GM23338 (cell line): ENCODE results near the gene C22orf42. TPM values are rescaled to one million over a fixed set of nuclear protein-coding genes. Genes with fewer than 3 reads are reported as not detected.

Experiments used
- ATAC-seq: fragments of 200-7000 bp; cut with Tn5 transposase; 3 replicates; pipeline ENCODE4 v1.9.1; 2020
- DNase-seq: peaks from one replicate; pipeline ENCODE4 v3.0.0-alpha.2; 2015; ENCODE audit warnings: low spot score
- H2AFZ ChIP-seq: fragments of 200-600 bp; sonication (generic); 2 replicates; pipeline ENCODE4 v1.8.0; 2016; ENCODE audit warnings: antibody characterized with exemption, mild to moderate bottlenecking, moderate library complexity
- H3F3A ChIP-seq: fragments of 200-600 bp; sonication (generic); replicated peaks from 2 replicates; pipeline ENCODE4 v1.8.0; 2017; ENCODE audit warnings: antibody characterized with exemption, mixed run types, low read depth
- H3K27ac ChIP-seq: fragments of 200-600 bp; sonication (generic); 2 replicates; pipeline ENCODE4 v1.6.1; 2016; ENCODE audit warnings: low read depth
- H3K27me3 ChIP-seq: fragments of 200-600 bp; sonication (generic); 2 replicates; pipeline ENCODE4 v1.8.0; 2016; ENCODE audit warnings: mild to moderate bottlenecking, mixed run types, moderate library complexity; ENCODE audit not compliant: insufficient read depth
- H3K36me3 ChIP-seq: fragments of 200-600 bp; sonication (generic); 2 replicates; pipeline ENCODE4 v1.8.0; 2016; ENCODE audit warnings: mild to moderate bottlenecking; ENCODE audit not compliant: insufficient read depth
- H3K4me1 ChIP-seq: fragments of 200-600 bp; sonication (generic); 2 replicates; pipeline ENCODE4 v1.8.0; 2016; ENCODE audit warnings: mild to moderate bottlenecking, moderate library complexity; ENCODE audit not compliant: insufficient read depth
- H3K4me2 ChIP-seq: fragments of 200-600 bp; sonication (generic); 2 replicates; pipeline ENCODE4 v1.7.1; 2017; ENCODE audit warnings: mixed run types
- H3K4me3 ChIP-seq: fragments of 200-600 bp; sonication (generic); 2 replicates; pipeline ENCODE4 v1.6.1; 2016; ENCODE audit warnings: mixed run types
- H3K79me2 ChIP-seq: fragments of 200-600 bp; sonication (generic); replicated peaks from 2 replicates; pipeline ENCODE4 v1.8.0; 2017; ENCODE audit warnings: mild to moderate bottlenecking; ENCODE audit not compliant: insufficient read depth
- H3K9me2 ChIP-seq: fragments of 200-600 bp; sonication (generic); 2 replicates; pipeline ENCODE4 v1.8.0; 2017; ENCODE audit not compliant: insufficient read depth
- H4K20me1 ChIP-seq: fragments of 200-600 bp; sonication (generic); replicated peaks from 2 replicates; pipeline ENCODE4 v1.8.0; 2017; ENCODE audit warnings: mild to moderate bottlenecking; ENCODE audit not compliant: insufficient read depth
- H3K27ac Mint-ChIP-seq: 2 replicates; pipeline ENCODE4 v1.8.0; 2020; ENCODE audit warnings: inconsistent platforms, mild to moderate bottlenecking, moderate library complexity, mixed read lengths
- H3K27me3 Mint-ChIP-seq: 3 replicates; pipeline ENCODE4 v1.8.0; 2022; ENCODE audit warnings: low read depth, mild to moderate bottlenecking, moderate library complexity, mixed read lengths, inconsistent platforms; ENCODE audit not compliant: insufficient read depth, poor library complexity
- H3K36me3 Mint-ChIP-seq: 3 replicates; pipeline ENCODE4 v1.8.0; 2021; ENCODE audit warnings: low read depth, mild to moderate bottlenecking, inconsistent platforms, moderate library complexity, mixed read lengths
- H3K4me1 Mint-ChIP-seq: 3 replicates; pipeline ENCODE4 v1.8.0; 2020; ENCODE audit warnings: mild to moderate bottlenecking, inconsistent platforms, mixed read lengths
- H3K4me3 Mint-ChIP-seq: 3 replicates; pipeline ENCODE4 v1.8.0; 2021; ENCODE audit warnings: moderate library complexity, mild to moderate bottlenecking, inconsistent platforms, mixed read lengths
- H3K9me3 Mint-ChIP-seq: 3 replicates; pipeline ENCODE4 v1.8.0; 2020; ENCODE audit warnings: moderate library complexity, mild to moderate bottlenecking, inconsistent platforms, mixed read lengths
- CREB1 ChIP-seq: fragments of 250-450 bp; sonication (Bioruptor Pico); IDR thresholded peaks from 2 replicates; pipeline ENCODE4 v1.5.0; 2020; ENCODE audit warnings: low read depth, mild to moderate bottlenecking, moderate library complexity
- CTCF ChIP-seq, 2 experiments: fragments of 200-600 bp in 1 of 2; sonication (generic) in 1 of 2; conservative IDR thresholded peaks; 2 replicates each; pipeline versions ENCODE4 v1.5.1 to v1.6.1; 2016 to 2017; ENCODE audit warnings: antibody characterized with exemption in 2 of 2, low read depth in 2 of 2, mild to moderate bottlenecking in 2 of 2, moderate library complexity in 1 of 2
- EZH2 ChIP-seq: fragments of 200-600 bp; sonication (generic); IDR thresholded peaks from one replicate; pipeline ENCODE4 v1.8.0; 2017; ENCODE audit warnings: antibody characterized with exemption, mild to moderate bottlenecking, low read depth; ENCODE audit not compliant: unreplicated experiment
- EZH2phosphoT487 ChIP-seq: fragments of 200-600 bp; sonication (generic); IDR thresholded peaks from one replicate; pipeline ENCODE4 v1.8.1; 2018; ENCODE audit warnings: antibody characterized with exemption; ENCODE audit not compliant: unreplicated experiment
- POLR2AphosphoS5 ChIP-seq: IDR thresholded peaks from 2 replicates; pipeline ENCODE4 v1.6.1; 2016; ENCODE audit warnings: antibody characterized with exemption, low read depth
- REST ChIP-seq: IDR thresholded peaks from one replicate; pipeline ENCODE4 v1.6.1; 2018; ENCODE audit warnings: antibody characterized with exemption; ENCODE audit not compliant: unreplicated experiment
- polyA plus RNA-seq: library from polyadenylated mRNA; unstranded; fragments of >200 nt; fragmentation: Nextera tagmentation; extraction: Ambion mirVana; gene quantifications from 2 replicates; pipeline ENCODE4 v1.2.1, GENCODE V29; 2016
- total RNA-seq: library from RNA; depleted of rRNA; stranded (reverse); fragments of >200 nt; shearing (Covaris generic); gene quantifications from 2 replicates; pipeline ENCODE4 v1.2.3, GENCODE V29; 2014

The C22orf42 gene
- total and polyA plus RNA-seq, 2 experiments from 2014 or later: 0.76 to 1.2 TPM

GRCh38 chr22:32204856-32205722 lies 46.0 kb upstream of the C22orf42 start, which contains the start of gene RFPL2:
TSS of gene RFPL2 (minus strand) at chr22:32205073. CDS start at chr22:32202451, 2,622 bp downstream.
- Mint-ChIP-seq H3K27me3 (peaks cover 61% of the 10 kb centered on the region), H3K9me3 (peaks cover 6% of the 10 kb centered on the region; the same call in 2 of the 3 replicates)

More at GRCh38 chr22:32204856-32205722, 46.0 kb upstream of the C22orf42 start, which contains the start of gene RFPL2:
- Histone ChIP-seq H3K36me3 (no peaks in the 10 kb centered on the region), H2AFZ (peak within 1 kb of the TSS; percentile 69), H4K20me1 (no peaks in the 10 kb centered on the region), H3K27me3 (peaks cover 57% of the 10 kb centered on the region), H3K9me2 (no peaks in the 10 kb centered on the region), H3K79me2 (no peaks in the 10 kb centered on the region), H3K4me1 (peaks cover 14% of the 10 kb centered on the region; the same call in 1 of the 2 replicates), H3F3A (no peaks in the 10 kb centered on the region), H3K4me3 (peak within 1 kb of the TSS; percentile 56), H3K4me2 (peak within 1 kb of the TSS; percentile 76), H3K27ac (no peak within 1 kb of the TSS)
- DNase-seq (peak; percentile 92), ATAC-seq (peak; percentile 74)
- peaks cover 12% of the 10 kb centered on the region for H3K36me3 Mint-ChIP-seq
- peak within 1 kb of the TSS; percentile 73 for H3K4me3 Mint-ChIP-seq
- H3K4me1 Mint-ChIP-seq: peaks cover 54% of the 10 kb centered on the region
- TF ChIP-seq REST (no peak), POLR2AphosphoS5 (no peak), EZH2 (no peak), EZH2phosphoT487 (no peak), CTCF (conservative IDR thresholded peaks at IDR 0.05; ENCODE audit: low read depth in 2 of 2) (peak in 1 of 2 experiments; percentile 30; a peak in 2 of 4 replicates), CREB1 (no peak)
- no peak within 1 kb of the TSS for H3K27ac Mint-ChIP-seq
